HG03571 (cell line): Measurements from ENCODE around the gene SLC22A4.

Source experiments
- ATAC-seq: cut with Tn5 transposase; IDR thresholded peaks from one replicate; pipeline ENCODE4 v1.9.1; 2021; ENCODE audit not compliant: unreplicated experiment

SLC22A4 gene

DNA sequence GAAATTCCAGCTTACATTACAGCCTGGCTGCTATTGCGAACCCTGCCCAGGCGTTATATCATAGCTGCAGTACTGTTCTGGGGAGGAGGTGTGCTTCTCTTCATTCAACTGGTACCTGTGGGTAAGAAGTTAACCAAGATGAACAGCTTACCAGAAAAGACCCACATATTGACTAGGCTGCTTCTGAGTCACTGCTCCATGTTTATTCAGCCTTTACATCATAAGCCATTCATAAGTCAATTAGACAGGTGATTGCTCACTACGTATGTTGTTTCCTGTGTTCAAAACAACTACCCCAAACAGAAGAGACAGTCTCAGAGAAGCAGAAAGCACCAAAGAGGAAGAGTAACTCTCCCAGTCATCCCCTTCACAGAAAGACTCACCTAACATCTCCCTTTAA lies 40.6 kb downstream of the SLC22A4 start:
- no peak for ATAC-seq

- no peak for ATAC-seq
Measured at GRCh38 chr5:132335402-132335801, 41.2 kb downstream of the SLC22A4 start.

DNA sequence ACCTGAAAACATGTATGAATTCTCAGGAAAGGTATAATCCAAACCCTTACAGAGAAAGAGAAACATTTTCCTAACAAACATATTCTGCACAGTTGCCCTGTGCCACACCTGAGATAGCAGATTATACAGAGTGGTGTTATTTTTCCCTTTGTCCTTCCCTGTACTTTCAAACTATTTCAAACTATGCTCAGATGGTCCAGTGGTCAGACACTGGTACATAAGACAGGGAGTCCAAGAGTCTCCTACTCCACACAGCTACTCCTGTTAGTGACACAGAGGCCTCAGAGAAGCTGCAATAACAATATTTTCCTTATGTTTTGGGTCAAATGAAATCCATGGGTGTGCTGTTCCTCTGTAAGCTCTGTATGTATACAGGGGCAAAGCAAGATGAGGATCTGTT lies 45.3 kb downstream of the SLC22A4 start:
- ATAC-seq, result no peak

GRCh38 chr5:132342291-132343180 lies 48.3 kb downstream of the SLC22A4 start:
- ATAC-seq, result no peak

DNA sequence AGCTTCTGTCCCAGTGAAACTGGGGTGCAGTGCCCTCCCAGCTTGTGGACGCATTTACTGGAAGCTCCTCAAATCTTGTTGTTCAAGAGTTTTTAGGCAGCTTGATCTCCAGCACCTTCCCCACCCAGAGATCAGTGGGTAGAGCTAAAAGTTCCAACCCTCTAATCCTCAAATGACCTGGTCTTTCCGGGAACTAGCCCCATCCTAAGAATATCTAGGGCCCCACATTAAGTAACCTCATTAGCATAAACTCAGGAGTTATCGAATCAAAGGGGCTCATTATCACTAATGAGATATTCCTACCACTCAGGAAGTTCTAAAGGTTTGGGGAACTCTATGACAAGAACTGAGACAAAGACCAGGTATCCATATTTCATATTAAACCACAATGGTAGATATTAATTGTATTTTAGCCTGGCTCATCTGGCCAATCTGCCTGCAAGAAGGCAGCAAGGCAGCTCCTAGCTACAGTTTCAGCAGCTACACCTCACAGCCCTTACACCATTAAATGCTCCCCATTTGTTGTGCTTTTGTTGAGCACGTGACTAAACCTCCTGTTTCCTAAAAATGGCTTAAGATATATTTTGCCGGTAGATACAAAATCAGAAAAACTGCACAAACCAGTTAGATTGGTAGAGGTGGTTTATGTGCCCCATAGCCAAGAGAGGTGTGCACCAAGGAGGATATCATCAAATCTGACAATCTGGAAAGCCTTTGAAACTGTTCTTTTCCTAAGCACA lies 50.8 kb downstream of the SLC22A4 start:
- ATAC-seq, result no peak

GRCh38 chr5:132353486-132353995 lies 59.3 kb downstream of the SLC22A4 start:
- no peak for ATAC-seq

GRCh38 chr5:132354381-132355139 lies 60.4 kb downstream of the SLC22A4 start:
- no peak for ATAC-seq

DNA sequence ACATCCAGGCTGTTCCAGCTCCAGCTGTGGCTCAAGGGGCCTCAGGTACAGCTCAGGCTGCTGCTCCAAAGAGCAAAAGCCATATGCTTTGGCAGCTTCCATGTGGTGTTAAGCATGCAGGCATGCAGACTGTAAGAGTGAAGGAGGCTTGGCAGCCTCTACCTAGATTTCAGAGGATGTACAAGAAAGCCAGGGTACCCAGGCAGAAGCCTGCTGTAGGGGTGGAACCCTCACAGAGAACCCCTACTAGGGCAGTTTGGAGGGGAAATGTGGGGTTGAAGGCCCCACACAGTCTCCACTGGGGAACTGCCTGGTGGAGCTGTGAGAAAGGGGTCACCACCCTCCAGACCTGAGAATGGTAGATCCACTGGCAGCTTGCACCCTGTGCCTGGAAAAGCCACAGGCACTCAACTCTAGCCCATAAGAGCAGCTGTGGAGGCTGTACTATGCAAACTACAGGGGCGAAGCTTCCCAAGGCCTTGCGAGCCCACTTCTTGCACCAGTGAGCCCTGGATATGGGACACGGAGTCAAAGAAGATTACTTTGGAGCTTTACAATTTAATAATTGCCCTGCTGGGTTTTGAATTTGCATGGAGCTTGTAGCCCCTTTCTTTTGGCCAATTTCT lies 61.1 kb downstream of the SLC22A4 start:
- no peak for ATAC-seq

- ATAC-seq, result no peak
Measured at GRCh38 chr5:132358775-132359174, 64.6 kb downstream of the SLC22A4 start.

DNA sequence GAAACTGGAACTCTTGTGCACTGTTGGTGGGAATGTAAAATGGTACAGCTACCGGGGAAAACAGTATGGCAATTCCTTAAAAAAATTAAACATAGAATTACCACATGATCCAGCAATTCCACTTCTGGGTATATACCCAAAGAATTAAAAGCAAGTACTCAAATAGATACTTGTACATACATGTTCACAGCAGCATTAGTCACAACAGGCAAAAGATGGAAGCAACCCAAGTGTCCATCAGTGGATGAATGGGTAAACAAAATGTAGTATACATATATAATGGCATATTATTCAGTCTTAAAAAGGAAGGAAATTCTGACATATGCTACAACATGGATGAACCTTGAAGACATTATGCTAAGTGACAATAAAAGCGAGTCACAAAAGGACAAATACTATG lies 67.9 kb downstream of the SLC22A4 start:
- no peak for ATAC-seq

DNA sequence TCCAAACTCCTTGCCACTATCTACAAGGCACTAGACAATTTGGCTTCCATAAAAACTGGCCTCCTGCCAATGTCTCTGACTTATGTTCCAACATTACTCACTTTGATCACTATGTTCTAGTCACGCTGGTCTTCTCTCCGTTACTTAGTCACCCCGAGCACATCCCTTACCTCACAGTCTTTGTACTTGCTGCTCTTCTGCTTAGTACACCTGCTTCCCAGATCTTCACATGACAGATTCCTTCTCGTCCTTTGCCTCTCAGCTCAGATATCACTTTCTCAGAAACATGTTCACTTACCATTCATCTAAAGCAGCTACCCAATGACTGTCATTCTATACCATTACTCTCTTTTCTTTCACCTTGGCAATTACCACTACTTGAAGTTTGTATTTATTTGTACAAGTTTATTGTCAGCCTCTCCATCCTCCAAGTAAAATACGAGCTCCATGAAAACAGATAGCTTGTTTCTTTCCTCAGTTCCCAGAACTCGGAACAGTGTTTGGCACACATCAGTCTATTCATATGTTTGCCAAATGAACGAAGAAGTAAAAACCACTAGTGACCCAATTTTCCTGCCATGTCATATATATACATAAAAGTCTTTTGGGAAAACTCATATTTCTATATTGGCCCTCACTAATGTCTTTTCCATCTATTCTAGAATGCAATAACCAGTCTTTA lies 69.4 kb downstream of the SLC22A4 start:
- ATAC-seq, result no peak

GRCh38 chr5:132364319-132364718 lies 70.1 kb downstream of the SLC22A4 start:
- ATAC-seq, result no peak

- ATAC-seq, result no peak
Measured at GRCh38 chr5:132365213-132365612, 71.0 kb downstream of the SLC22A4 start.

DNA sequence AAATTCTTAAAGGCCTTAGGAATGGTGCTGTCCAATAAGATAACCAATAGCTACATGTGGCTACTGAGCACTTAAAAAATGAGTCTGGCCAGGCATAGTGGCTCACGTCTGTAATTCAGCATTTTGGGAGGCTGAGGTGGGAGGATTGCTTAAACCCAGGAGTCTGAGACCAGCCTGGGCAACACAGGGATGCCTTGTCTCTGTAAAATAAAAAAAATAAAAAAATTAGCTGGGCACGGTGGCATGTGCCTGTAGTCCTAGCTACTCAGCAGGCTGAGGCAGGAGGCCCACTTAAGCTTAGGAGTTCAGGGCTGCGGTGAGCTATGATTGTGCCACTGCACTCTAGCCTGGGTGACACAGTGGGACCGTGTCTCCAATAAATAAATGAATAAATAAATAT lies 74.0 kb downstream of the SLC22A4 start:
- no peak for ATAC-seq

DNA sequence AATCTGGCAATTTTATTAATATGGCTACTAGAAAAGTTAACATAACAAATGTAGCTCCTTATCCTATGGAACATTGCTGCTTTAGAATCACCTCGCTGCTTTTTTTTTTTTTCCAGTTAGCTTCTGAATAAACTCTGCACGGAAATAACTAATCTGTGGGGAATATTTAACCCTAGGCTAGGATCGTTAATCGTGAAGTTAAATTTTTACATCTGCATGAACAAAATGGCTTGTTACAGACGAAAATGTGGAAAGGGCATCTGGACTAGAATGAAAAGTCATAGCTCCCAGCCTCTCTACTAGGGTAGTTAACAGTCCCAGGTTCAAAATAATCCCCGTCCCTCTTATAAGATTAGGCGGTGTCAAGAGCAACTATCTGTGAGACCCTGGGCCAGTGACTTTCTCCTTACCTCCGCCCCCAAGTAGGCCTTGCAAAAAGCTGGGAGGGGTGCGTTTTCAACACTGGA lies 74.8 kb downstream of the SLC22A4 start:
- ATAC-seq, result no peak

DNA sequence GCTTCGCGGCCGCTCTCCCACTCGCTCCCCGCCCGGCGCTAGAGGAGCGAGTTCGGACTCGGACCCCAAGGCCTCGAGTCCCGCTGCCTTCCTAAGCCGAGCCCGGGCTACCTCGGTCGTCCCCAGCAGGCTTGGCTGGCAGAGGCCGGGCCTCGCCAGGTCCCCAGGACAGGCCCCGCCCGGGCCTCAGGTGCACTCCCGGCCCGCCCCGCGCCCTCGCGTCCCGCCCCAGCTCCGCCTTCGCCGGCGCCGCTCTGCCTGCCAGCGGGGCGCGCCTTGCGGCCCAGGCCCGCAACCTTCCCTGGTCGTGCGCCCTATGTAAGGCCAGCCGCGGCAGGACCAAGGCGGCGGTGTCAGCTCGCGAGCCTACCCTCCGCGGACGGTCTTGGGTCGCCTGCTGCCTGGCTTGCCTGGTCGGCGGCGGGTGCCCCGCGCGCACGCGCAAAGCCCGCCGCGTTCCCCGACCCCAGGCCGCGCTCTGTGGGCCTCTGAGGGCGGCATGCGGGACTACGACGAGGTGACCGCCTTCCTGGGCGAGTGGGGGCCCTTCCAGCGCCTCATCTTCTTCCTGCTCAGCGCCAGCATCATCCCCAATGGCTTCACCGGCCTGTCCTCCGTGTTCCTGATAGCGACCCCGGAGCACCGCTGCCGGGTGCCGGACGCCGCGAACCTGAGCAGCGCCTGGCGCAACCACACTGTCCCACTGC lies 75.4 kb downstream of the SLC22A4 start, which contains the start of gene SLC22A5:
Gene SLC22A5, plus strand, starts transcription at position 237 of the 707 bp plus-strand sequence. Its CDS starts 263 bp downstream, at position 500.
- ATAC-seq, result peak; percentile 87

- ATAC-seq, result no peak
Measured at GRCh38 chr5:132370181-132370970, 76.2 kb downstream of the SLC22A4 start.

- ATAC-seq, result no peak
Measured at GRCh38 chr5:132370971-132371602, 76.9 kb downstream of the SLC22A4 start.
